ENCODE data around the gene NCS1. TPM values are rescaled to one million over a fixed set of nuclear protein-coding genes. Genes with fewer than 3 reads are reported as not detected.

The NCS1 gene
- total and polyA plus RNA-seq, 2 donors (not counting 1 experiment from before 2014, with no cell fraction given), result 44.9 to 52.0 TPM

DNA sequence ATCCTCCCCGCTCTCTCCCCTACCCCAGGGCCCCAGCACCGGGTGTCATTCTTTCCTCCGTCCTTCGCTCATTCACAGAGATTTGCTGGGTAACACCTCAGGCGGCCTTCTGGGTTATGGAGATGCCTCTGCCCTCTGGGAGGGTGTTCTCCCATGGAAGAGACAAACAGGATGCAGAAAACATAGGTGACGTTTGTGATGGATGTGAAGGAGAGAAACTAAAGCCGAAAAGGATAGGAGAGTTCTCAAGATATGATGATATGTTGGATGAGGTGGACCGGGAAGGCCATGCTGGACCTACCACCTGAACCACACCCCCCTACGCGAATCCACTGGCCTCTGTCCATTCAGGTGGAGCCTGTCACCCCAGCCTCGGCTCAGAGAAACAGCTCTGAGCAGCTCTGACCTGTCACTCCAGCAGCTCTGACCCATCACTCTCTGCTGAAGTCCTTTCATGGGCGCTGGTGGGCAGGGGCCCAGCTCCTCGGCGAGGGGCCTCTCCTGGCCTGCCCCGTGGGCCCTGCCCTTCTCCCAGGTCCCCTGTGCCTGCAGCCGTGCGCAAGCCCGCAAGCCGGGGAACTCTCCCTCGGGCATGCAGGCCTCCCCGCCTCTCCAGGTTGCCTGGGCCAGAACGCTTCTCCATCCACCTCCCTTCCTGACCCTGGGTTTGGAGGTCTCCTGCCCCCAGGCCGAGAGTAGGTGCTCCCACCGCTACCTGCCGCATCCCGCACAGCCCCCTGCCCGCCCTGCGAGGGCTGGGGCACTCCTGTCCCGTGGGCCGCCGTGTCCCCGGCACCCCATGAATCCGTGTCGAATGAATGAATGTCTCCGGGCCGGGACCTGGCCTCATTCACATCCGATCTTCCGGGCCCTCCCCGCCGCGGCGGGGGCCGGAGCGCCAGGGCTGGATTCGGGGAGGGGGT is 717 bp upstream of the NCS1 start:
- H3K36me3 ChIP-seq (ENCODE audit: control insufficient read depth, insufficient read depth, low read length), result no peaks in the 10 kb centered on the region
- H3K79me2 ChIP-seq (ENCODE audit: control insufficient read depth, insufficient read depth, low read length), result peaks cover 33% of the 10 kb centered on the region
- peak overlapping the region in 3 of 4 experiments; percentile 32 to 51 (median 37) for H3K4me3 ChIP-seq (replicated peaks in 1 of 4; ENCODE audit: control extremely low read depth in 1 of 4, insufficient read depth in 1 of 4, low read depth in 3 of 4, low read length in 4 of 4)
- H3K27me3 ChIP-seq (ENCODE audit: control insufficient read depth, insufficient read depth, low read length), result no peaks in the 10 kb centered on the region
- H3K4me2 ChIP-seq (ENCODE audit: extremely low read depth, insufficient read depth, low read length), result peak overlapping the region; percentile 71
- peak overlapping the region; percentile 30 for H3K9ac ChIP-seq (ENCODE audit: insufficient read depth, low read length)
- no peaks in the 10 kb centered on the region for H3K9me3 ChIP-seq (ENCODE audit: control insufficient read depth, insufficient read depth, low read depth, low read length)
- no peaks in the 10 kb centered on the region for H4K20me1 ChIP-seq (ENCODE audit: control insufficient read depth, extremely low read depth, insufficient read depth, low read length)
- no peak for TF ChIP-seq EZH2 (IDR thresholded peaks at IDR 0.05; ENCODE audit: low read length, missing control alignments)
- TF ChIP-seq, protein P1, sequence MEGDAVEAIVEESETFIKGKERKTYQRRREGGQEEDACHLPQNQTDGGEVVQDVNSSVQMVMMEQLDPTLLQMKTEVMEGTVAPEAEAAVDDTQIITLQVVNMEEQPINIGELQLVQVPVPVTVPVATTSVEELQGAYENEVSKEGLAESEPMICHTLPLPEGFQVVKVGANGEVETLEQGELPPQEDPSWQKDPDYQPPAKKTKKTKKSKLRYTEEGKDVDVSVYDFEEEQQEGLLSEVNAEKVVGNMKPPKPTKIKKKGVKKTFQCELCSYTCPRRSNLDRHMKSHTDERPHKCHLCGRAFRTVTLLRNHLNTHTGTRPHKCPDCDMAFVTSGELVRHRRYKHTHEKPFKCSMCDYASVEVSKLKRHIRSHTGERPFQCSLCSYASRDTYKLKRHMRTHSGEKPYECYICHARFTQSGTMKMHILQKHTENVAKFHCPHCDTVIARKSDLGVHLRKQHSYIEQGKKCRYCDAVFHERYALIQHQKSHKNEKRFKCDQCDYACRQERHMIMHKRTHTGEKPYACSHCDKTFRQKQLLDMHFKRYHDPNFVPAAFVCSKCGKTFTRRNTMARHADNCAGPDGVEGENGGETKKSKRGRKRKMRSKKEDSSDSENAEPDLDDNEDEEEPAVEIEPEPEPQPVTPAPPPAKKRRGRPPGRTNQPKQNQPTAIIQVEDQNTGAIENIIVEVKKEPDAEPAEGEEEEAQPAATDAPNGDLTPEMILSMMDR (conservative IDR thresholded peaks at IDR 0.05 in 1 of 2, IDR thresholded peaks at IDR 0.05 in 1 of 2; ENCODE audit: low read depth in 1 of 2, low read length in 2 of 2), result no peak
- no peak overlapping the region for H3K27ac ChIP-seq (ENCODE audit: insufficient read depth, low read length)
- H3K4me1 ChIP-seq (ENCODE audit: control insufficient read depth, extremely low read depth, insufficient read depth, low read length), result no peaks in the 10 kb centered on the region
- no peak for DNase-seq (ENCODE audit: low read depth in 2 of 2)
- peak overlapping the region; percentile 54 for H2AFZ ChIP-seq (ENCODE audit: low read length)

DNA sequence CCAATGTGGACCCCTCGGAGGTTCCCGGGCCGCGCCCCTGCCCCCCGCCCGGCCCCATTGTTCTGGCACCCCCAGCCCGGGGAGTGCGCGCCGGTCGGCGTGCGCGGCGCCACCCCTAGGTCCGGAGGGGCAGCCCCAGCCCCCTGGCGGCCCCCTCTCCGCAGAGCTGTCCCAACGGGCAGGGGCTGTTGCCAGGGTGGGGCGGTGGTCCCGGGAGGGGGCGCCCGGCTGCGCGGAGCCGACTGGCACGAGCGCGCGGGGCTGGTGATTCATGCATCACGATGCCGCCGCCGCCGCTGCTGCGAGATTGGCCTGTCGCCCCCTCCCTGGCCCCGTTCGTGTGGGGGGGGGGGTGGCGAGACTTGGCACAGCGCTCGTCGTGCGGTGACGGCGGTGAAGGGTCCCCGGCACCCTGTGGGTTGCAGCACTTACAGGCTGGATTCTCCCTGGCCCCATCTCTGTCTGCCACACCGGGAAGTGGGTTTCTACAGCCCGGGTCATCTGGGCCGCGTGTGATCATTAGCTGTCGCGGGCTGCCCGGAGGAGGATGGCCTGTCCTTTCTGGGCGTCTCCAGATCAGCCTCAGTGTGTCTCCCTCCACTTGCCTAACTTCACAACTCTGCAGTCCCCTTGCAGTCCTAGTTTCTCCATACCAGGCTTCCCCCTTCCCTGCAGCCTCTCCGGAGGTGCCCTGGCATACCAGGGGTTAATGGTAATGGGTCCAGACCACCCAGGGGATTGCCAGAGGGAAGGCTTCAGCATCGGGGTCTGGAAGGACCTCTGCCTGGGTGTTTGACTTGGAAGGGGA is 858 bp downstream of the NCS1 start:
- Histone ChIP-seq H4K20me1 (ENCODE audit: control insufficient read depth, extremely low read depth, insufficient read depth, low read length) (no peaks in the 10 kb centered on the region), H2AFZ (ENCODE audit: low read length) (no peak overlapping the region), H3K4me1 (ENCODE audit: control insufficient read depth, extremely low read depth, insufficient read depth, low read length) (no peaks in the 10 kb centered on the region), H3K36me3 (ENCODE audit: control insufficient read depth, insufficient read depth, low read length) (peaks cover 1% of the 10 kb centered on the region), H3K79me2 (ENCODE audit: control insufficient read depth, insufficient read depth, low read length) (peaks cover 47% of the 10 kb centered on the region), H3K27ac (ENCODE audit: insufficient read depth, low read length) (peak overlapping the region; percentile 33), H3K27me3 (ENCODE audit: control insufficient read depth, insufficient read depth, low read length) (no peaks in the 10 kb centered on the region), H3K4me3 (replicated peaks in 1 of 4; ENCODE audit: control extremely low read depth in 1 of 4, insufficient read depth in 1 of 4, low read depth in 3 of 4, low read length in 4 of 4) (peak overlapping the region; percentile 54 to 85 (median 71)), H3K4me2 (ENCODE audit: extremely low read depth, insufficient read depth, low read length) (peak overlapping the region; percentile 97), H3K9ac (ENCODE audit: insufficient read depth, low read length) (peak overlapping the region; percentile 75), H3K9me3 (ENCODE audit: control insufficient read depth, insufficient read depth, low read depth, low read length) (no peaks in the 10 kb centered on the region)
- DNase-seq (ENCODE audit: low read depth in 2 of 2), result peak in 1 of 2 donors; percentile 18
- no peak for TF ChIP-seq EZH2 (IDR thresholded peaks at IDR 0.05; ENCODE audit: low read length, missing control alignments)
- TF ChIP-seq, protein P1 (conservative IDR thresholded peaks at IDR 0.05 in 1 of 2, IDR thresholded peaks at IDR 0.05 in 1 of 2; ENCODE audit: low read depth in 1 of 2, low read length in 2 of 2), result no peak

DNA sequence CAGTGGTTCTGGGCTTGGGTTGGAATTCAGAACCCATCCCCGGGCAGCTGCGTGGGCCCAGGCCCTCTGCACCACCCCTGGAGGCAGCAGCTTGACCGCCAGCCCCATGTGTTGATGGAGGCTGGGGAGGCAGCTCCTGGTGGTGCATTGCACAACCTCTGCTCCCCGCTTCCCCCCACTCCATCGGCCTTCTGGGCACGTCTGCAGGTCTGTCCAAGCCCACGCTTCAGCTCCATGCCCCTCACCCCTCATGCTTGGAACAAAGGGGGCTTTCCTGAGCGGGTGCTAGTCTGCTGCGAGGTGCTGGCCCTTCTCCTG is 1.4 kb downstream of the NCS1 start:
- H2AFZ ChIP-seq (ENCODE audit: low read length), result no peak overlapping the region
- H3K36me3 ChIP-seq (ENCODE audit: control insufficient read depth, insufficient read depth, low read length), result peaks cover 1% of the 10 kb centered on the region
- peak in 1 of 2 donors; percentile 15 for DNase-seq (ENCODE audit: low read depth in 2 of 2)
- H3K27me3 ChIP-seq (ENCODE audit: control insufficient read depth, insufficient read depth, low read length), result no peaks in the 10 kb centered on the region
- H4K20me1 ChIP-seq (ENCODE audit: control insufficient read depth, extremely low read depth, insufficient read depth, low read length), result no peaks in the 10 kb centered on the region
- peaks cover 50% of the 10 kb centered on the region for H3K79me2 ChIP-seq (ENCODE audit: control insufficient read depth, insufficient read depth, low read length)
- H3K9ac ChIP-seq (ENCODE audit: insufficient read depth, low read length), result peak overlapping the region; percentile 75
- peak overlapping the region; percentile 33 for H3K27ac ChIP-seq (ENCODE audit: insufficient read depth, low read length)
- TF ChIP-seq EZH2 (IDR thresholded peaks at IDR 0.05; ENCODE audit: low read length, missing control alignments), result no peak
- TF ChIP-seq, protein P1 (conservative IDR thresholded peaks at IDR 0.05 in 1 of 2, IDR thresholded peaks at IDR 0.05 in 1 of 2; ENCODE audit: low read depth in 1 of 2, low read length in 2 of 2), result no peak
- H3K9me3 ChIP-seq (ENCODE audit: control insufficient read depth, insufficient read depth, low read depth, low read length), result no peaks in the 10 kb centered on the region
- peak overlapping the region; percentile 97 for H3K4me2 ChIP-seq (ENCODE audit: extremely low read depth, insufficient read depth, low read length)
- H3K4me1 ChIP-seq (ENCODE audit: control insufficient read depth, extremely low read depth, insufficient read depth, low read length), result peaks cover 2% of the 10 kb centered on the region
- H3K4me3 ChIP-seq (replicated peaks in 1 of 4; ENCODE audit: control extremely low read depth in 1 of 4, insufficient read depth in 1 of 4, low read depth in 3 of 4, low read length in 4 of 4), result peak overlapping the region; percentile 54 to 85 (median 71)

All from fibroblast of lung (primary cell).